H9 (cell line): ENCODE measurements around the gene ZBTB16. TPM values are rescaled to one million over a fixed set of nuclear protein-coding genes. Genes with fewer than 3 reads are reported as not detected.

Source experiments
- DNase-seq: peaks from one replicate; pipeline ENCODE4 v3.0.0-alpha.2; 2017
- H2AFZ ChIP-seq: one replicate; pipeline ENCODE4 v1.6.1; 2013; ENCODE audit warnings: mild to moderate bottlenecking, low read length, control low read depth, moderate library complexity
- H2AK5ac ChIP-seq: 2 replicates; pipeline ENCODE4 v1.6.1; 2013; ENCODE audit warnings: low read length, control low read depth, mixed read lengths; ENCODE audit not compliant: insufficient read length
- H2BK120ac ChIP-seq: one replicate; pipeline ENCODE4 v1.6.1; 2013; ENCODE audit warnings: low read depth, mild to moderate bottlenecking, low read length, control low read depth, inconsistent platforms; ENCODE audit not compliant: poor library complexity, severe bottlenecking
- H2BK12ac ChIP-seq: 2 replicates; pipeline ENCODE4 v1.6.1; 2013; ENCODE audit warnings: low read length, control low read depth, mixed read lengths, low read depth; ENCODE audit not compliant: insufficient read length
- H2BK15ac ChIP-seq: 2 replicates; pipeline ENCODE4 v1.6.1; 2013; ENCODE audit warnings: low read depth, low read length, control low read depth
- H2BK20ac ChIP-seq: one replicate; pipeline ENCODE4 v1.6.1; 2013; ENCODE audit warnings: low read depth, mild to moderate bottlenecking, low read length, control low read depth, inconsistent platforms; ENCODE audit not compliant: poor library complexity, severe bottlenecking
- H2BK5ac ChIP-seq: 2 replicates; pipeline ENCODE4 v1.6.1; 2013; ENCODE audit warnings: low read length, control low read depth, mixed read lengths; ENCODE audit not compliant: insufficient read length
- H3K14ac ChIP-seq: 2 replicates; pipeline ENCODE4 v1.6.1; 2013; ENCODE audit warnings: low read length, control low read depth; ENCODE audit not compliant: insufficient read depth
- H3K18ac ChIP-seq: 2 replicates; pipeline ENCODE4 v1.6.1; 2013; ENCODE audit warnings: low read depth, mild to moderate bottlenecking, mixed read lengths, low read length, control low read depth; ENCODE audit not compliant: insufficient read length
- H3K23ac ChIP-seq: 2 replicates; pipeline ENCODE4 v1.6.1; 2013; ENCODE audit warnings: low read length, control low read depth, mixed read lengths, low read depth; ENCODE audit not compliant: insufficient read length
- H3K23me2 ChIP-seq: 2 replicates; pipeline ENCODE4 v1.6.1; 2013; ENCODE audit warnings: low read depth, mild to moderate bottlenecking, mixed read lengths, low read length, control low read depth; ENCODE audit not compliant: insufficient read length, poor library complexity, severe bottlenecking
- H3K27ac ChIP-seq: 2 replicates; pipeline ENCODE4 v1.5.1; 2013; ENCODE audit warnings: low read length, control low read depth, mixed read lengths, low read depth; ENCODE audit not compliant: insufficient read length
- H3K27me3 ChIP-seq: 2 replicates; pipeline ENCODE4 v1.6.1; 2013; ENCODE audit warnings: low read length, control low read depth, inconsistent platforms; ENCODE audit not compliant: insufficient read depth
- H3K4ac ChIP-seq: 2 replicates; pipeline ENCODE4 v1.6.1; 2013; ENCODE audit warnings: low read depth, mild to moderate bottlenecking, control low read depth, inconsistent platforms, low read length, moderate library complexity
- H3K4me1 ChIP-seq: 2 replicates; pipeline ENCODE4 v1.6.1; 2013; ENCODE audit warnings: low read length, control low read depth, inconsistent platforms; ENCODE audit not compliant: insufficient read depth
- H3K4me2 ChIP-seq: 2 replicates; pipeline ENCODE4 v1.6.1; 2013; ENCODE audit warnings: low read length, control low read depth, mixed read lengths; ENCODE audit not compliant: insufficient read length, insufficient read depth
- H3K56ac ChIP-seq: 2 replicates; pipeline ENCODE4 v1.6.1; 2013; ENCODE audit warnings: low read depth, mild to moderate bottlenecking, mixed read lengths, low read length, control low read depth; ENCODE audit not compliant: insufficient read length
- H3K79me1 ChIP-seq: 2 replicates; pipeline ENCODE4 v1.6.1; 2013; ENCODE audit warnings: low read depth, mild to moderate bottlenecking, moderate library complexity, low read length, control low read depth, inconsistent platforms; ENCODE audit not compliant: insufficient read depth, poor library complexity, severe bottlenecking
- H3K79me2 ChIP-seq: 2 replicates; pipeline ENCODE4 v1.6.1; 2013; ENCODE audit warnings: low read length, control low read depth, inconsistent platforms; ENCODE audit not compliant: insufficient read depth
- H3K9ac ChIP-seq: 2 replicates; pipeline ENCODE4 v1.6.1; 2013; ENCODE audit warnings: low read length, control low read depth, mixed read lengths; ENCODE audit not compliant: insufficient read length; ENCODE audit errors: extremely low read depth
- H3K9me3 ChIP-seq: one replicate; pipeline ENCODE4 v1.6.1; 2013; ENCODE audit warnings: low read depth, low read length, inconsistent platforms; ENCODE audit not compliant: control insufficient read depth
- H3T11ph ChIP-seq: one replicate; pipeline ENCODE4 v1.6.1; 2013; ENCODE audit warnings: mild to moderate bottlenecking, low read length, control low read depth, inconsistent platforms
- H4K20me1 ChIP-seq: one replicate; pipeline ENCODE4 v1.6.1; 2013; ENCODE audit not compliant: control insufficient read depth, insufficient read length, insufficient read depth
- H4K5ac ChIP-seq: 2 replicates; pipeline ENCODE4 v1.6.1; 2013; ENCODE audit warnings: low read depth, mild to moderate bottlenecking, mixed read lengths, low read length, control low read depth; ENCODE audit not compliant: insufficient read length
- H4K8ac ChIP-seq: replicated peaks from 2 replicates; pipeline ENCODE4 v1.6.1; 2013; ENCODE audit warnings: low read length, control low read depth, mixed read lengths, low read depth; ENCODE audit not compliant: insufficient read length
- H4K91ac ChIP-seq: 2 replicates; pipeline ENCODE4 v1.6.1; 2013; ENCODE audit warnings: low read depth, mild to moderate bottlenecking, moderate library complexity, mixed read lengths, low read length, control low read depth; ENCODE audit not compliant: insufficient read length
- H3K27ac Mint-ChIP-seq, 3 experiments: 2 replicates in 2 of 3; 3 replicates in 1 of 3; pipeline ENCODE4 v1.8.0; 2020 to 2021; ENCODE audit warnings: mixed read lengths in 3 of 3, mild to moderate bottlenecking in 1 of 3, moderate library complexity in 1 of 3
- H3K27me3 Mint-ChIP-seq: 2 replicates; pipeline ENCODE4 v1.8.0; 2021; ENCODE audit warnings: low read depth, mild to moderate bottlenecking, moderate library complexity, mixed read lengths
- H3K36me3 Mint-ChIP-seq, 3 experiments: 2 replicates in 2 of 3; 3 replicates in 1 of 3; pipeline ENCODE4 v1.8.0; 2020 to 2021; ENCODE audit warnings: low read depth in 3 of 3, mixed read lengths in 3 of 3; ENCODE audit not compliant: insufficient read depth in 1 of 3
- H3K4me1 Mint-ChIP-seq, 2 experiments: 2 replicates each; pipeline ENCODE4 v1.8.0; 2020; ENCODE audit warnings: mixed read lengths in 2 of 2
- H3K4me3 Mint-ChIP-seq, 2 experiments: 2 replicates in 1 of 2; 3 replicates in 1 of 2; pipeline ENCODE4 v1.8.0; 2020 to 2021; ENCODE audit warnings: mild to moderate bottlenecking in 2 of 2, mixed read lengths in 2 of 2, moderate library complexity in 1 of 2
- H3K9me3 Mint-ChIP-seq, 2 experiments: 2 replicates in 1 of 2; 3 replicates in 1 of 2; pipeline ENCODE4 v1.8.0; 2020; ENCODE audit warnings: mild to moderate bottlenecking in 2 of 2, mixed read lengths in 2 of 2, moderate library complexity in 1 of 2
- WGBS: extraction: QIAGEN DNeasy Blood & Tissue Kit; methylation state at CpG from one replicate; pipeline ENCODE4 v1.1.7; 2013; ENCODE audit warnings: missing lambda C conversion rate, low lambda C conversion rate, mixed read lengths; ENCODE audit not compliant: insufficient read length; ENCODE audit errors: extremely low coverage; 5-methylcytosine and 5-hydroxymethylcytosine counted together
- total RNA-seq: library from RNA; stranded (reverse); gene quantifications from 2 replicates; pipeline ENCODE4 v1.2.1, GENCODE V29; 2021
- TF ChIP-seq, protein P1 (sequence below): fragments of 200-600 bp; sonication (generic); conservative IDR thresholded peaks from 3 replicates; pipeline ENCODE4 v1.8.0; 2021; ENCODE audit warnings: antibody characterized with exemption, mild to moderate bottlenecking

Gene ZBTB16
- total RNA-seq, 1 experiment from 2014 or later: not detected

DNA sequence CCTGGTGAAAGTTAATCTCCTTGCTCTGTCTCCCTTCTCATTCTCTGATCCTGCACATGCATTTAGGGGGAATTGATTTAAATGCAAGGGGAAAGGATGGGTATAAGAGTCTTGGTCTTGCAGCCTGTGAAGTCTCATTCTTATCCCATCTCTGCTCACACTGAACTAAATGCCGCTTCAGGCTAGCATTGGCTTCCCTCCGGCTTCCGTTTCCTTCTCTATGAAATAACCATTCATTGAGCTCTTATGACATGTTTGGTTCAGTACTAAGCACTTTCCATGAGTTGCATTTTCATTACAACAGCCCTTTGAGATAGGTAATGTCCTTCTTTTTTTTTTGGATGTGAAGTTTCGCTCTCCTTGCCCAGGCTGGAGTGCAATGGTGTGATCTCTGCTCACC is 5.6 kb downstream of the ZBTB16 start:
- Mint-ChIP-seq H3K27ac (no peak overlapping the region), H3K36me3 (no peaks in the 10 kb centered on the region; a peak in 1 of 7 replicates), H3K4me1 (peaks cover 10 to 17% of the 10 kb centered on the region in 2 experiments), H3K9me3 (no peaks in the 10 kb centered on the region), H3K27me3 (peaks cover 98% of the 10 kb centered on the region), H3K4me3 (no peak overlapping the region)
- Histone ChIP-seq H3K4me2 (no peak overlapping the region), H3K79me2 (no peaks in the 10 kb centered on the region), H3K9ac (no peak overlapping the region), H2BK20ac (no peak overlapping the region), H3K9me3 (no peaks in the 10 kb centered on the region), H2BK15ac (no peak overlapping the region), H4K8ac (no peak overlapping the region), H3K23ac (no peak overlapping the region), H3K4me1 (no peaks in the 10 kb centered on the region), H3K23me2 (peaks cover 12% of the 10 kb centered on the region), H3K56ac (no peak overlapping the region), H2AK5ac (no peak overlapping the region), H2BK5ac (no peak overlapping the region), H4K20me1 (no peaks in the 10 kb centered on the region), H2BK12ac (no peak overlapping the region), H2AFZ (no peak overlapping the region), H3K27ac (no peak overlapping the region), H4K91ac (no peak overlapping the region), H3K79me1 (no peaks in the 10 kb centered on the region), H3K18ac (no peak overlapping the region), H4K5ac (no peak overlapping the region), H2BK120ac (no peak overlapping the region), H3K14ac (no peak overlapping the region), H3K27me3 (peaks cover 33% of the 10 kb centered on the region), H3T11ph (no peak overlapping the region), H3K4ac (no peak overlapping the region)
- DNase-seq: no peak
- TF ChIP-seq, protein P1, sequence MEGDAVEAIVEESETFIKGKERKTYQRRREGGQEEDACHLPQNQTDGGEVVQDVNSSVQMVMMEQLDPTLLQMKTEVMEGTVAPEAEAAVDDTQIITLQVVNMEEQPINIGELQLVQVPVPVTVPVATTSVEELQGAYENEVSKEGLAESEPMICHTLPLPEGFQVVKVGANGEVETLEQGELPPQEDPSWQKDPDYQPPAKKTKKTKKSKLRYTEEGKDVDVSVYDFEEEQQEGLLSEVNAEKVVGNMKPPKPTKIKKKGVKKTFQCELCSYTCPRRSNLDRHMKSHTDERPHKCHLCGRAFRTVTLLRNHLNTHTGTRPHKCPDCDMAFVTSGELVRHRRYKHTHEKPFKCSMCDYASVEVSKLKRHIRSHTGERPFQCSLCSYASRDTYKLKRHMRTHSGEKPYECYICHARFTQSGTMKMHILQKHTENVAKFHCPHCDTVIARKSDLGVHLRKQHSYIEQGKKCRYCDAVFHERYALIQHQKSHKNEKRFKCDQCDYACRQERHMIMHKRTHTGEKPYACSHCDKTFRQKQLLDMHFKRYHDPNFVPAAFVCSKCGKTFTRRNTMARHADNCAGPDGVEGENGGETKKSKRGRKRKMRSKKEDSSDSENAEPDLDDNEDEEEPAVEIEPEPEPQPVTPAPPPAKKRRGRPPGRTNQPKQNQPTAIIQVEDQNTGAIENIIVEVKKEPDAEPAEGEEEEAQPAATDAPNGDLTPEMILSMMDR: no peak
- no CpG with 5 or more reads among the region's 4 CpGs for WGBS
